GM19463 (cell line): ENCODE results near the gene ANXA9.
A peak's percentile ranks its signal among the peaks of the same experiment; 100 is the strongest.

Experiments
- ATAC-seq: cut with Tn5 transposase; IDR thresholded peaks from one replicate; pipeline ENCODE4 v1.9.1; 2021; ENCODE audit warnings: mild to moderate bottlenecking, moderate library complexity; ENCODE audit not compliant: unreplicated experiment

ANXA9 gene

DNA sequence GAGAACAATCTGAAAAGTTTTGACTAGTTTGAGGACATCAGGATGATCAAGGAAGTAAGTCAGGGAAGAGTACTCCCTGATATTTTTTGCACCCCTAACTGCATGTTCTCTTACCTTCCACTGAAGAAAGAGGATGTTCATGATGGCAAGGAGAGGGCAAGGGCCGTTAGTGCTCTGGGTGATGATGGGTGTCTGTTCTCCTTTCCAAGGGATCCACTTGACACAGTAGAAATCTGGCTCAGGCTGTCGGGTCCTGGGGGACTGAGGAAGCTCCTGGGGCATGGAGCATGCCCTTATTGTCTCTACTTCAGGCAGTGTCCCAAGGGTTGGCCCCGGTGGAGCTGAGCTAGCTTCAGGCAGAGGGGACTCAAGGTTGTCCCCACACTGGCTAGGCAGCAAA lies 20.0 kb downstream of the ANXA9 start:
- no peak for ATAC-seq

DNA sequence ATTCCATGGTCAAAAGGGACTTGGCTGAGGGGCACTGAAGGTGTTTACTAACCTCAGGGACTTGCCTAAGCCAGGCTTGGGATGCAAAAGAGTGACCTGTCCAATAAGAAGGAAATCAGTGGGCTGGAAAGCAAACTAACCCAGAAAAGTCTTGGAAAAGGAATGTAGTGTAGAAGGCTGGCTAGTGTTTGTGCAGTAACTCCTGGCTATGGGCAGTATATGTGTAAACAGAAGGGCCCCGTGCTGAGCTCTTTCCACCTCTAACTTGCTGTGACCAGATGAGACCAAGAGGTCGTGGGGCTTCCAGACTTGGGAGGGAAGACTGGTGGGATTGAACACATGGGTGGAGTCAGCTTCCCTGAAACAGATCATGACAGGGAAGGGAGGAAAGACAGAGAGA lies 20.5 kb downstream of the ANXA9 start:
- ATAC-seq = no peak

GRCh38 chr1:151003180-151003579 lies 21.1 kb downstream of the ANXA9 start:
- ATAC-seq = no peak

- ATAC-seq = no peak
These were observed 23.7 kb downstream of the ANXA9 start for GRCh38 chr1:151005729-151006319.

DNA sequence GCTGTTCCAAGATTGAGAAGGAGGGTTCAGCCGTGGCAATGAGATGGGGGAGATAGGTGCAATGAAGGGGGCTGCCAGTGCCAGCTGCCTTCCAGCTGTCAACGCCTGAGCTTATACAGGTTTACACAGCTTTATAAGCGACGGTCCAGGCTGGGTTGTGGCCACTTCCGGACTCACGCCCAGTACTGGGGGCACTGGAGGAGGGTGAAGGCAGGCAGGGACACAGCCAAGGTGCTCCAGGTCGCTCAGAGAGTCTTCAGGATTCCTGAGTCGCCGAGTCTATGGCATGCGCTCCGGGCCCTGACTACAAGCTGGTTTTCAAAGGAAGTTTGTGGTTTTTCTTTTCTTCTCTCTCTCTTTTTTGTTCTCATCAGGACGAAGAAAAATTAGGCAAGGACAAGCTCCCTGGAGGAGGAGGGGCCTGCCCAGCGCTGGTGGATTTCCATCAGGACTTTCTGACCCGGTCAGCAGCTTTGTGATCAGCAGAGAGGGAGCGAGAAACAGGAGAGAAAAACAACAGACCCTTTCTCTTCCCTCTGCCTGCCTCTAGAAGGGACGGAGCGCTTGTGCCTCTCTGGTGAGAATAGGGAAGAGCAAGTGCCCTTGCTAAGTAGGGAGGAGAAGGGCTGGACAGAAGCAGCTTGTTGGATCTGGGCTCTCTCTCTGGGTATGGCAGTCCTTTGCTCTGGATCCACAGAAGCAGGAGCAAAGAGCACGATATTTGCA lies 24.4 kb downstream of the ANXA9 start, which contains the start of gene MINDY1:
Gene MINDY1 (minus strand): TSS at position 576 of the 726 bp plus-strand sequence. CDS start 4,285 bp downstream, outside the sequence.
- ATAC-seq = peak; percentile 64

GRCh38 chr1:151007853-151008243 lies 25.8 kb downstream of the ANXA9 start:
- no peak for ATAC-seq

DNA sequence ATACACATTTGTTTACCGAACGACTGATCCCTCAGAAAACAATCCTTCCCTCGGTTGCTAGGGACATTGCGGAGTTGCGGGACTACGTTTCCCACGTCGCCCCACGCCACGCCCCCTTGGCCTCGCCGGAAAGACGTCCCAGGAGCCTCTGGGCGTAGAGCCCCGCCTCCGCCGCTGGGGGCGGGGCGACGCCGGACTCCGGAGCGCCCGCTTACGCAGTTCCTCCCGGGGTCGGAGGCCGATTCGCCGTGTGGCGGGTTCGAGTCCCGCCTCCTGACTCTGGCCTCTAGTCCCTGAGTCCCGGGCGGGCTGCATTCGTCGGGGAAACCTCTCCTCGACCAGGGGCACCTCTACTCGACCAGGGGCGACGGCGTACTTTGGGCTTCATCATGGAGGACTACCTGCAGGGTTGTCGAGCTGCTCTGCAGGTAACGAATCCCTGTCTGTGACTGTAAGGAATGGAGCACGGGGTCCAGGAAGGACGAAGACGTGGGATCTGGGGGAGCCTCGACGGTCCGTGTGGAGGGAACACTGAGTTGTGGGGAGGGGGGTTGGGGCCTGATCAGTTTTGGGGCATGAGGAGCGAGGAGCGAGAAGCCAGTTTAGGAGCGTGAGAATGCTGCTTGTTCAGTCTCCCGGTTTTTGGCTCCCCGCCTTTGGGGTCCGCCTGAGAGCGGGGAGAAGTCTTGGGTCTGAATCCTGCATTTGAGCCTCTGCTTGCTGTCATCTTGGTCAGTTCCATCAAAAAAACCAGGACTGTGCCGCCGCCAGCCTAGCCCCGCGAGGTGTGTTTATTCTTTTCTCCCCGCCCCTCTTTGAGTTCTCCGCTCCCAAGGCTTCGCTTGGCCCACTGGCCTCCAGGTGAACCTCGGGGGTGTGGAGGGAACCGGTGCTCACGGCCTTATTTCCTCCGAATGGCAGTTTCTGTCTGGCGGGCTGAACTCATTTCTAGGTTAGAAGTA lies 26.4 kb downstream of the ANXA9 start, which contains the start of gene PRUNE1:
Gene PRUNE1 (plus strand): TSS at position 206 of the 962 bp plus-strand sequence. CDS start 184 bp downstream, at position 390.
- ATAC-seq = peak; percentile 77

DNA sequence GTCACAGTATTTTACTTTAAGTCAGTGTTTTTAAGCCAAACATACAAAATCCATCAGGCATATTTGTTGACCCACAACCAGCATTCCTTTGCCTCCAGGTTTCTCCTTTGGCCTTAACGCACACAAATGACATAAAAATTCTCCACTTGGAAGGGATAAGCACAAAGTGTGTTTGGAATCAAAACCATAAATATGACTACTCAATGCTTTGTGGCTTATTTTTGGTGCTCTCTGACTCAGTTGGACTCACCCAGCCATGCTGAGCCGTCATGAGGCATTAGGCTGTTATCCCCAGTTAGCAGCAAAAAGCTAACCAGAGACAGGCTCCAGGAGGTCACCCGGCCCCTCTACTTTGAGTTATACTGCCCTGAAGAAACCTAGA lies 27.1 kb downstream of the ANXA9 start:
- ATAC-seq = no peak

GRCh38 chr1:151009674-151010345 lies 27.7 kb downstream of the ANXA9 start:
- no peak for ATAC-seq

DNA sequence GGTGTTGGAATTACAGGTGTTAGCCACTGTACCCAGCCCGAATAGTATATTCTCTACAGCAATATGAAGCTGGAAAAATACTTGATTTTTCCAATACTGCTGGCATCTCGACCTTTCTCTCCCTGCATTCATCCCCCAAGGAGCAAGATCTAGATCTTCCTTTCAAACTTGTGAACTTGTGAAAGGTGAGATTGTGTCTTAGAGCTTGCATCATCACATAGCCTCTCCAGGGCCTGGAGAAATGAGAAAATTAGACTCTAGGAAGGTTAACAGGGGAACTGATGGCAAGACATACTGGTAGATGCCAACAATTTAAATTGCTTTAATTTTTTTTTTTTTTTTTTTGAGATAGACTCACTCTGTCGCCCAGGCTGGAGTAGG lies 28.2 kb downstream of the ANXA9 start:
- ATAC-seq = no peak

DNA sequence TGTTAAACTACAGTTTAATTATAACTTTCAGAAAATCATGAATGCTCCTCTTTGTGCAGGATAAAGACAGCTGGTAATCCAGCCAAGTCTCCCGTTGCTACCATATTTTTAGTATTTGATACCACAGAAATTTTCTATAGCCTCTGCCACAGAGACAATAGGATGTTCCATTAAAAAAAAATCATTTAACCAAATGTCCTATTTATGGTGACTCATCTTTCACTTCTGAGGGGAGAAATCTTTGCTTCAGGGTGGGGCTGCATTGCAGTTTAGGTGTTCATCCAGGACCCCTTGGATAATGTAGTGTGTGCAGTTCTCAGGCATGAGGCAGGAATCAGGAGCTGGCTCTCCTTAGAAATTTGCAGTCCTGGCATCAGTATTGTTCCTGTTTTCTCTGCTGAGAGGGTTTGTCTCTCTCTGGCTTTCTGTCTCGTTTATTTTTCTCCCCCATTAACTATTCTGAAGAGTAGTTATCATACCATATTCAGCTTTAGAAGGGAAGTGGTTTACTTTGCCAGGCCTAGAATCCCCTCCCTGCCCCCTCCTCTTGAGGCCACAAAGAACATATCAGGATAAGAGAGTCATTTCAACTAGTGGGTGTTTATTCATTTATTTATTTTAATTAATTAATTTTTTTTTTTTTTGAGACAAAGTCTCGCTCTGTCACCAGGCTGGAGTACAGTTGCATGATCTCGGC lies 29.2 kb downstream of the ANXA9 start:
- no peak for ATAC-seq

DNA sequence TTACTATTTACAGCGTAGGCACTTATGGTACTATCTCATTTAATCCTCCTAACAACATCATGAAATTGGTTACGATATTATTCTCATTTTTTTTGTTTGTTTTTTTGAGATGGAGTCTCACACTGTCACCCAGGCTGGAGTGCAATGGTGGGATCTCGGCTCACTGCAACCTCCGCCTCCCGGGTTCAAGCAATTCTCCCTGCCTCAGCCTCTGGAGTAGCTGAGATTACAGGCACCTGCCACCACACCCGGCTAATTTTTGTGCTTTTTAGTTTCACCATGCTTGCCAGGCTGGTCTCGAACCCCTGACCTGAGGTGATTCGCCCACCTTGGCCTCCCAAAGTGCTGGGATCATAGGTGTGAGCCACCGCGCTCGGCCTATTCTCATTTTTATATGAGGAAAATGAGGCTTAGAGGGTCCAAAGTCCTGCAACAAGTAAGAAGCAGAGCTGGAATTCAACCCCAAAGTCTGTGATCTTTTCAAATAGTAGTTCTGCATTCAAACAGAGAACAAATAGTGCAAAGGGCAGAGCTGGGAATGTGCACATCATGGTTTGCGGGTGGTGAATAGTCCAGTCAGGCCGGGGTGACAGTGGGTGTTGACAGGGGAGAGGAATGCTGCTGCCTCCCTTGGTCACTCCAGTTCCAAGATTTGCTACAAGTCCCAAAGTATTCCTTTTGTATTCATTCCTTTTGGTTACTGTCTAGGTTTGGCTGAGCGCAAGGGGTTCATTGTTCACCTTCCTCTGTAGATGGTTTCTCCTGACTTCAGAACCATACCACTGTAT lies 30.8 kb downstream of the ANXA9 start:
- ATAC-seq = no peak

GRCh38 chr1:151013518-151013917 lies 31.4 kb downstream of the ANXA9 start:
- ATAC-seq = no peak

GRCh38 chr1:151024540-151025146 lies 42.6 kb downstream of the ANXA9 start:
- no peak for ATAC-seq

DNA sequence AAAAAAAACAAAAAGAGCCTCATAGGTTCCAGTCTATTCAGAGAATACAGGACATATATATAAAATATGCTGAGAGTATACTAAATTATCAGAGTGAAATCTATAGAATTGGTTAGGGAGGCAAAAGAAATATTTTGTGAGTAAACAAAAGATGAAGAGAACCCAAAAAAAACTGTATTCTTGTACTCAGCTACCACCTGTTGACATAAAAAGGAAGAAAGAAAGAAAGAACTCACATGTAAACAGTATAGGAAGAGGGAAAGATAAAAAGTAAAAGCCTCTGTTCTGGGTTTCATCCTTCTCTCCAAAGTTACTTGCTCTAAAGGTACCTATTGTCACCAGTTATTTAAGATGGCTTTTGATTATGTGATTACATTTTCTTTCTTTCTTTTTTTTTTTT lies 44.4 kb downstream of the ANXA9 start:
- no peak for ATAC-seq

DNA sequence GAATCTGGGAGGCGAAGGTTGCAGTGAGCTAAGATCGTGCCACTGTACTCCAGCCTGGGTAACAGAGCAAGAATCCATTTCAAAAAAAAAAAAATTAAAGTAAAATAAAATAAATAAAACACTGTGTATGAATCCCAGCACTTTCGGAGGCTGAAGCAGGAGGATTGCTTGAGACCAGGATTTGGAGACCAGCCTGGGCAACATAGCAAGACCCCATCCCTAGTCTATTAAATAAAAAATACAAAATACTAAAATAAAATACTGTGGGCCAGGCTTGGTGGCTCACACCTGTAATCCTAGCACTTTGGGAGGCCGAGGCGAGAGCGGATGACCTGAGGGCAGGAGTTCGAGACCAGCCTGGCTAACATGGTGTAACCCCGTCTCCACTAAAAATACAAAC lies 50.1 kb downstream of the ANXA9 start:
- no peak for ATAC-seq

DNA sequence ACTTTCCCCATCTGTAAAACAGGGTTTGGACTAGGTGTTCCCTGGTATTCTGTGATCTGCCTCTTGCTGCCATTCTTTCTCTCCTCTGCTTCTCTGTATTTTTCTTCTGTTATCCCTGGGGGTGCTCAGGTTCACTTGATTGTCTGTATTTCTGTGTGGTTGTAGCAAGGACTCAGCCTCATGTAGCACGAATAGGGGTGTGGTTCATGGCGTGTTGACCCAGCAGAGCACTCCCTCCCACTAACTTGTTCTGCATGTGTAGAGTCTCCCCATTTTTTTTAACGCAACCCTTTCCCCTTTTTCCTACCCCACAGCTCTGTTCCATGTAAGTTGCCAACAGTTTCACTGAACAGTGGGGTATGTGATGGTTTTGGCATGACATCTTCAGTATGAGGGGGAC lies 53.1 kb downstream of the ANXA9 start:
- ATAC-seq = no peak

DNA sequence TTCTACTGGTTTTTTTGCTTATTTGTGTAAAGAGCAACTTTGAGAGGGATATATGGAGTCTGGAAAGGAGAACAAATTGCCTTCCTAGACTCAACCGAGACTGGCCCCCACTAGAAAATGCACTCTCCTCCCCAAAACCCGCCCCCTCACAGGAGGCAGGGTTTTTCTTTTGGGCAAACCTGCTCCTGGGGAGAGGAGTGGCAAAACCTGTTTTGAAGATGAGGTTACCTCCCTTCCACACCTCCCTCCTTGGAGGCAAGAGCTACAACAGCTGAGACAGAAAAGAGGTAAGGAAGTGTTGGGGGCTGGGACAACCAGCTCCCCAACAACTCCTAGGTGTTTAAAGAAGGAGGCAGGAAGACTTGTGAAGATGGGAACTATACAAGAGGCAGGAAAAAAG lies 54.3 kb downstream of the ANXA9 start, which contains the start of gene BNIPL:
Gene BNIPL (plus strand): TSS at position 231 of the 400 bp plus-strand sequence. CDS start 140 bp downstream, at position 371.
- no peak for ATAC-seq

DNA sequence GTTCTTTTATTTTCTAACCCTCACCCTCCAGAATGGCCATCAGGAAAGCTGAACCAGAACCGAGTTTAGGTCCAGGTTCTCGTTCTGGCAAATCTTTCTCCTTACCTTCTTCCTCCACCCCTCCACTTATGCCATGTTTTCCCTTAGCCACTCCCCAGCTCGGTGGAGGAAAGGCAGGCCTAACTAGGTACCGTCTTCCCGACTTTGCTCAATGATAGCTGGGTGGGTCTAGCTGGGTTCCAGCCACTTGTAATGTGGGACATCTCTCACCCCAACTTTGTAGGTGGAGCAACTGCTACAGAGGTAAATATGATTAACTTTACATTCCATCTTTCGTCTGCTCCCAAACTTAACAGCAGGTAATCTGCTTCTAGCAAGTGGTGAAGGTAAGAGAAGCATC lies 54.9 kb downstream of the ANXA9 start:
- ATAC-seq = no peak
